Measurements from ENCODE around the gene GUCY1B1.

The GUCY1B1 gene

DNA sequence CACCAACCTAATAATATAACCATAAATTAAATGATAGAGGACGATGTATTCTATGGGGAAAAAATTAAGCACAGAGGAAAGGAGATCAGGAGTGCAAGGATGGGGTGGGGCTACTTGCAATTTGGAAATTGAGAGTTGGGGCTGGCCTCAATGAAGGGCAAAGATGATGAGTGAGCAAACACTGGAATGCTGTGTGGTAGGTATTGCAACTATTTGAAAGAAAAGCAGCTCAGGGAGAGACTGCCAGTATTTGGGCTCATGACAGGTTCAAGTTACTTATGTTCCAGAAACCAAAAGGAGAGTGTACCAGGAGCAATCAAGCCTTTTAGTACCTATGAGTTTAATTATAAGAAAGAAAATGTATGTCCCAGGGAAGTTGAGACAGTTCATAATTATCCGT is 59.8 kb downstream of the GUCY1B1 start:
- TF ChIP-seq CTCF (IDR thresholded peaks at IDR 0.05; ENCODE audit: low read depth, low read length, missing control alignments): no peak
- DNase-seq (ENCODE audit: extremely low read depth, low read depth): no peak
- H3K4me3 ChIP-seq (replicated peaks; ENCODE audit: low read depth, low read length): no peak overlapping the region

DNA sequence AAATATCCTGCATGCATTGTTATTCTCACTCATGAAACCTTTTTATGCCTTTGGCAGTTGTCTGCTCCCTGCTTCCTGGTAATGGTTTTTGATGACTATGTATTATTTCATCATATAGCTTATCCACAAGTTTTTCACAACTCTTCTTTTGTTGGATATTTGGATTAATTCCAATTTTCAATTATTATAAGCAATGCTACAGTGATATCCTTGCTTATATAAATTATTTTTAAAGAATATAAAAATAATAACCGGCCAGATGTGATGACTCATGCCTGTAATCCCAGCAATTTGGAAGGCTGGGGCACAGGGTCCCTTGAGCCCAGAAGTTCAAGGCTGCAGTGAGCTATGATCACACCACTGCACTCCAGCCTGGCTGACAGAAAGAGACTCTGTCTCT is 60.2 kb downstream of the GUCY1B1 start:
- no peak for DNase-seq (ENCODE audit: extremely low read depth, low read depth)
- no peak overlapping the region for H3K4me3 ChIP-seq (replicated peaks; ENCODE audit: low read depth, low read length)
- TF ChIP-seq CTCF (IDR thresholded peaks at IDR 0.05; ENCODE audit: low read depth, low read length, missing control alignments): no peak

DNA sequence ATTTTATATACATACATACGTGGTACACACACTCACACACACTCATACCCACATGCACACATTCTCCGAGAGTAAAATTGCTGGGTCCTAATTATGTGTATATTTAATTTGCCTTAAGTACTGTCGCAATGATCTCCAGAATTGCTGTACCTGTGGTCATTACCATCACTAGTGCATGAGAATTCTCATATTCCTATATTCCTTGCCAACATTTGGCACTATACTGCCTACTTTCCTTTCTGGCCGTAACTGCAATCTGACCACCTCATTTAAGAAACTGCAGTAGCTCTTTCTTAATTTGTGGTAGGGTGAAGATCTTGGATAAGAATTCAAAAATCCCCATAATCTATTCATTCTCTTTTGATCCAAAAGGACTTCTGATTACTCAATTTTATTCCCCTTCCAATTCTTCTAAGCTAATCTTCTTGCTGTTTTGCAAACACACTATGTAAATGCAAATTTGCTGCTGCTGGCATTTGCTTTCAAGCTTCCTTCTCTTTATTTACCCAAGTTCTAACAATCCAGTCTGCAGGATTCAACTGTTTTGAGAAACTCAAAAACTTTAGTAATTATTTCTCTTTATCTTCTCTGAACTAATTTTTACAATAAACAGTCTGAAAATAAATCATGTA is 62.2 kb downstream of the GUCY1B1 start:
- no peak overlapping the region for H3K4me3 ChIP-seq (replicated peaks; ENCODE audit: low read depth, low read length)
- TF ChIP-seq CTCF (IDR thresholded peaks at IDR 0.05; ENCODE audit: low read depth, low read length, missing control alignments): no peak
- DNase-seq (ENCODE audit: extremely low read depth, low read depth): no peak

DNA sequence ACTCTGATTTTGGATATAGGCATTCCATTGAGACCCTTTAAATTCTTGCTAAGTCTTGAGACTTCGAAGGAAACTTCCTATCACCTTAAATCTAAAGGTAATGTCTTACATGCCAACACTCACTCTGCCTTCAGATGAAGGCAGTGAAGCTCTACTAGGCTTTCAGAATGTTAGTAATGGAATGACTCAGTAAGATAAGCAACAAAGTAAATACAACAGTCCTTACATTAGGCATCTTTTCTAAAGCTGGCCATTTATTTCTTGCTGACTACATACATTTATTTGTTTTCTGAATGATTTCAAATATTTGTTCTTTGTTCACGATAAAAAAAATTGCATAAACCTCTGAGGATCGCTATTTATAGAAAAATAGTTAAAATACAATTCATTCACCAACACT is 63.8 kb downstream of the GUCY1B1 start:
- no peak overlapping the region for H3K4me3 ChIP-seq (replicated peaks; ENCODE audit: low read depth, low read length)
- no peak for DNase-seq (ENCODE audit: extremely low read depth, low read depth)
- TF ChIP-seq CTCF (IDR thresholded peaks at IDR 0.05; ENCODE audit: low read depth, low read length, missing control alignments): no peak

GRCh38 chr4:155828628-155829027 is 69.8 kb downstream of the GUCY1B1 start:
- no peak for TF ChIP-seq CTCF (IDR thresholded peaks at IDR 0.05; ENCODE audit: low read depth, low read length, missing control alignments)

DNA sequence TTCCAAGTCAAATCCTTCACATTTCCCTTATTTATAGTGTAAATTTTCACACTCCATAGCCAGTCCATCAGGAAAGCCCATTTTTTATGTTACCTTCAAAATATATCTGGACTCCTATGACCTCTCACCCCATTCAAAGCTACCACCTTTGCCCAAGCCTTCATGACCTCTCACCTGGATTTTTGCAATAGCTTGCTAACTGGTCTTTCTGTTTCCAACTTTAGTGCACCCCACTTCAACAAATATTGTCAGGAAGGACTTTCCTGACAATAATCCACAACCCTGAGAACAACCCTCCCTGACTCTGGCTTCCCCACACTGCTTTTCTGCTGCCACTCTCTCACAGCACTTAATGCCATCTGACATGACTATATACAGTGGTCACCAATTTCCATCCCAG is 73.8 kb downstream of the GUCY1B1 start:
- no peak for TF ChIP-seq CTCF (IDR thresholded peaks at IDR 0.05; ENCODE audit: low read depth, low read length, missing control alignments)
- DNase-seq (ENCODE audit: extremely low read depth, low read depth): no peak
- H3K4me3 ChIP-seq (replicated peaks; ENCODE audit: low read depth, low read length): no peak overlapping the region

More at GRCh38 chr4:155828628-155829027, 69.8 kb downstream of the GUCY1B1 start:
- no peak overlapping the region for H3K4me3 ChIP-seq (replicated peaks; ENCODE audit: low read depth, low read length)
- no peak for DNase-seq (ENCODE audit: extremely low read depth, low read depth)

Data from HFF-Myc (cell line).